Thyroid gland (tissue), 4 donors: ENCODE results near the gene INPP4B. TPM values are rescaled to one million over a fixed set of nuclear protein-coding genes. Genes with fewer than 3 reads are reported as not detected.

Experiments
- DNase-seq, 2 donors: peaks; one replicate each; pipeline ENCODE4 v3.0.0-alpha.2; 2019
- H3K27ac ChIP-seq, 3 donors: fragments of 200-600 bp; sonication (generic); 1 replicate in 2 of 3; 2 replicates in 1 of 3; pipeline ENCODE4 v1.5.1; 2016 to 2019; ENCODE audit warnings: mild to moderate bottlenecking in 1 of 3, moderate library complexity in 1 of 3
- H3K27me3 ChIP-seq: fragments of 200-600 bp; sonication (generic); one replicate; pipeline ENCODE4 v1.5.1; 2019
- H3K36me3 ChIP-seq, 2 donors: fragments of 200-600 bp; sonication (generic); one replicate each; pipeline ENCODE4 v1.5.1; 2016 to 2019
- H3K4me1 ChIP-seq, 2 donors: fragments of 200-600 bp; sonication (generic); one replicate each; pipeline ENCODE4 v1.5.1; 2017 to 2019
- H3K4me3 ChIP-seq, 3 donors: fragments of 200-600 bp; sonication (generic); replicated peaks in 1 of 3; 1 replicate in 2 of 3; 2 replicates in 1 of 3; pipeline ENCODE4 v1.5.1; 2016; ENCODE audit warnings: mild to moderate bottlenecking in 1 of 3
- H3K9me3 ChIP-seq: fragments of 200-600 bp; sonication (generic); one replicate; pipeline ENCODE4 v1.5.1; 2017
- CTCF ChIP-seq, 6 experiments: fragments of 200-600 bp in 3 of 6; fragments of 450-650 bp in 3 of 6; sonication (generic) in 3 of 6; IDR thresholded peaks; one replicate each; pipeline ENCODE4 v1.5.1; 2016 to 2019; ENCODE audit warnings: antibody characterized with exemption in 6 of 6, mild to moderate bottlenecking in 2 of 6, inconsistent platforms in 1 of 6, moderate library complexity in 1 of 6
- POLR2A ChIP-seq, 2 donors: fragments of 450-650 bp; IDR thresholded peaks; one replicate each; pipeline ENCODE4 v1.6.1; 2017; ENCODE audit warnings: antibody characterized with exemption in 2 of 2, mild to moderate bottlenecking in 2 of 2, moderate library complexity in 1 of 2
- WGBS, 2 donors: methylation state at CpG; one replicate each; pipeline ENCODE4 v1.1.5; 2017; 5-methylcytosine and 5-hydroxymethylcytosine counted together
- intact Hi-C: fragments of 100-400 bp; cut with DNase I; formaldehyde crosslinking; loops from one replicate; pipeline ENCODE4 v1.15.1; 2023
- total RNA-seq, 4 donors: library from RNA; depleted of rRNA; stranded (reverse); fragments of >200 nt; gene quantifications; one replicate each; pipeline ENCODE4 v1.2.3, GENCODE V29; 2016

Gene INPP4B
- total RNA-seq, 4 donors from 2014 or later, result 8.0 to 22.1 (median 12.0) TPM

- TF ChIP-seq CTCF (IDR thresholded peaks at IDR 0.05) (no peak), POLR2A (IDR thresholded peaks at IDR 0.05) (no peak)
- H3K27me3 ChIP-seq, result no peaks in the 10 kb centered on the region
- H3K36me3 ChIP-seq, result no peaks in the 10 kb centered on the region
- intact Hi-C loops, result no loop called here
- DNase-seq, result no peak
- no peak overlapping the region for H3K27ac ChIP-seq
- H3K4me1 ChIP-seq, result no peaks in the 10 kb centered on the region
- no peaks in the 10 kb centered on the region for H3K9me3 ChIP-seq
- 68 to 76% methylated on average over 1 of the region's 1 CpG for WGBS, 2 donors
- no peak overlapping the region for H3K4me3 ChIP-seq
Observed at GRCh38 chr4:142493255-142494110, 352.6 kb downstream of the INPP4B start.

GRCh38 chr4:142485452-142485851, 360.6 kb downstream of the INPP4B start:
- no peak for DNase-seq
- Histone ChIP-seq H3K4me1 (no peaks in the 10 kb centered on the region), H3K4me3 (no peak overlapping the region), H3K9me3 (no peaks in the 10 kb centered on the region), H3K27me3 (no peaks in the 10 kb centered on the region), H3K27ac (no peak overlapping the region), H3K36me3 (no peaks in the 10 kb centered on the region)
- no peak for TF ChIP-seq CTCF (IDR thresholded peaks at IDR 0.05)
- no peak for TF ChIP-seq POLR2A (IDR thresholded peaks at IDR 0.05)
- WGBS, 2 donors, result 96 to 98% methylated on average over 3 of the region's 3 CpGs
- intact Hi-C loops, result no loop called here

- Histone ChIP-seq H3K27me3 (no peaks in the 10 kb centered on the region), H3K4me3 (no peak overlapping the region), H3K36me3 (no peaks in the 10 kb centered on the region), H3K27ac (no peak overlapping the region), H3K4me1 (no peaks in the 10 kb centered on the region), H3K9me3 (no peaks in the 10 kb centered on the region)
- intact Hi-C loops, result no loop called here
- DNase-seq, result no peak
- TF ChIP-seq CTCF (IDR thresholded peaks at IDR 0.05) (no peak), POLR2A (IDR thresholded peaks at IDR 0.05) (no peak)
- WGBS, 2 donors, result 17 to 44% methylated on average over 1 of the region's 1 CpG
Observed at GRCh38 chr4:142480244-142480643, 365.9 kb downstream of the INPP4B start.

- intact Hi-C loops, result no loop called here
- Histone ChIP-seq H3K4me1 (peaks cover 8 to 15% of the 10 kb centered on the region in 2 donors), H3K27me3 (no peaks in the 10 kb centered on the region), H3K27ac (no peak overlapping the region), H3K9me3 (no peaks in the 10 kb centered on the region), H3K36me3 (no peaks in the 10 kb centered on the region), H3K4me3 (no peak overlapping the region)
- TF ChIP-seq CTCF (IDR thresholded peaks at IDR 0.05), result no peak
- TF ChIP-seq POLR2A (IDR thresholded peaks at IDR 0.05), result no peak
- no peak for DNase-seq
- 80 to 86% methylated on average over 2 of the region's 2 CpGs for WGBS, 2 donors
Observed at GRCh38 chr4:142475663-142476062, 370.4 kb downstream of the INPP4B start.

- DNase-seq, result peak; percentile 62 to 71
- intact Hi-C loops, result no loop called here
- 31 to 59% methylated on average over 4 of the region's 4 CpGs for WGBS, 2 donors
Observed at GRCh38 chr4:142474398-142475087, 371.6 kb downstream of the INPP4B start.

More at GRCh38 chr4:142474398-142475087, 371.6 kb downstream of the INPP4B start:
- Histone ChIP-seq H3K27ac (peak overlapping the region in 1 of 3 donors; percentile 29), H3K9me3 (no peaks in the 10 kb centered on the region), H3K27me3 (no peaks in the 10 kb centered on the region), H3K36me3 (no peaks in the 10 kb centered on the region), H3K4me1 (peaks cover 8 to 15% of the 10 kb centered on the region in 2 donors), H3K4me3 (no peak overlapping the region)
- no peak for TF ChIP-seq POLR2A (IDR thresholded peaks at IDR 0.05)
- no peak for TF ChIP-seq CTCF (IDR thresholded peaks at IDR 0.05)
